Stimulated activated memory B cell treated with anti-CD40 and anti-IgM and Interleukin-4, amounts not matched to agents 10 μg/mL and 1 μg/mL and 100 μg/mL, for 72 hours (primary cell): ENCODE results near the gene ATL1.
"Not testable (repeated sequence)": the region's sequence is repeated elsewhere in the genome, so short reads cannot be mapped to it uniquely, and the experiment has no call there.

ENCODE experiments used
- ATAC-seq: fragments of 150-1000 bp; cut with Tn5 transposase; 2 replicates; pipeline ENCODE4 v1.10.0; 2021
- H3K27ac Mint-ChIP-seq: one replicate; pipeline ENCODE4 v1.8.0; 2022; ENCODE audit warnings: mild to moderate bottlenecking, mixed read lengths
- H3K27me3 Mint-ChIP-seq: one replicate; pipeline ENCODE4 v1.8.0; 2022; ENCODE audit warnings: mixed read lengths
- H3K36me3 Mint-ChIP-seq: one replicate; pipeline ENCODE4 v1.8.0; 2022; ENCODE audit warnings: mixed read lengths
- H3K4me1 Mint-ChIP-seq: one replicate; pipeline ENCODE4 v1.8.0; 2022; ENCODE audit warnings: mixed read lengths
- H3K4me3 Mint-ChIP-seq: one replicate; pipeline ENCODE4 v1.8.0; 2022; ENCODE audit warnings: mild to moderate bottlenecking, moderate library complexity, mixed read lengths
- H3K9me3 Mint-ChIP-seq: one replicate; pipeline ENCODE4 v1.8.0; 2022; ENCODE audit warnings: mixed read lengths

ATL1 gene

GRCh38 chr14:50531595-50532501 lies 28.1 kb upstream of the ATL1 start:
- ATAC-seq = peak; percentile 39
- peaks cover 4% of the 10 kb centered on the region for H3K9me3 Mint-ChIP-seq
- H3K4me1 Mint-ChIP-seq = peaks cover 45% of the 10 kb centered on the region
- peak overlapping the region; percentile 83 for H3K27ac Mint-ChIP-seq
- H3K4me3 Mint-ChIP-seq = peak overlapping the region; percentile 97
- no peaks in the 10 kb centered on the region for H3K27me3 Mint-ChIP-seq
- peaks cover 6% of the 10 kb centered on the region for H3K36me3 Mint-ChIP-seq

GRCh38 chr14:50532502-50533240 lies 27.3 kb upstream of the ATL1 start, which contains the start of gene MAP4K5:
Gene MAP4K5 (minus strand): TSS chr14:50532569. CDS start chr14:50532049, 520 bp downstream.
- Mint-ChIP-seq H3K36me3 (peaks cover 12% of the 10 kb centered on the region), H3K4me1 (peaks cover 45% of the 10 kb centered on the region), H3K27ac (peak within 1 kb of the TSS; percentile 83), H3K27me3 (no peaks in the 10 kb centered on the region), H3K4me3 (peak within 1 kb of the TSS; percentile 97), H3K9me3 (peaks cover 4% of the 10 kb centered on the region)
- peak; percentile 97 for ATAC-seq

DNA sequence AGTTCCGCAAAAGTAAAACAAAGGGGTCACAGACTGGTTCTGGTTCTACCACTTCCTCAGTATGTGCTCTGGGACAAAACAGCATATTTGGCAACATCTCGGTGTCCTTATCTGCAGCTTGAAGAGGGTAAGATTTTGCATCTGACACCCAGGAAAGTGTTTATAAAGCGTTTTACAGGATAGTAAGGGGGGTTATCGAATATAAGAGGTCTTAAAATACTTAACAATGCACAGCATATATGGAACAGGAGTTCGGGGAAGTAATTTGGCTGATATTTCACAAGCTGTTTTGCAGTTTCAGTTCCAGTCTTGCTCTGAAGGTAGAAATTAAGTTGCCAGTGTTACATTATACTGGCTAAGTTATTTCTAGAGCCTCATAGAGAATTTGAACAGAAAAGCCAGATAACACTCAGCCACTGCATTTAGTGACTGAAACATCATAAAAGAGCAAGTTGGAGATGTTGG lies 26.7 kb upstream of the ATL1 start:
- no peaks in the 10 kb centered on the region for H3K27me3 Mint-ChIP-seq

GRCh38 chr14:50533806-50534205 lies 26.1 kb upstream of the ATL1 start:
- Mint-ChIP-seq H3K36me3 (peaks cover 12% of the 10 kb centered on the region), H3K27me3 (no peaks in the 10 kb centered on the region), H3K9me3 (peaks cover 4% of the 10 kb centered on the region), H3K4me3 (no peak overlapping the region), H3K4me1 (peaks cover 39% of the 10 kb centered on the region), H3K27ac (no peak overlapping the region)
- no peak for ATAC-seq

More for the DNA sequence above, 26.7 kb upstream of the ATL1 start:
- H3K27ac Mint-ChIP-seq = peak overlapping the region; percentile 83
- H3K4me1 Mint-ChIP-seq = peaks cover 39% of the 10 kb centered on the region
- H3K4me3 Mint-ChIP-seq = peak overlapping the region; percentile 97
- peaks cover 12% of the 10 kb centered on the region for H3K36me3 Mint-ChIP-seq
- H3K9me3 Mint-ChIP-seq = peaks cover 4% of the 10 kb centered on the region
- ATAC-seq = no peak

- peaks cover 35% of the 10 kb centered on the region for H3K4me1 Mint-ChIP-seq
- H3K36me3 Mint-ChIP-seq = peaks cover 12% of the 10 kb centered on the region
- no peaks in the 10 kb centered on the region for H3K27me3 Mint-ChIP-seq
- no peak overlapping the region for H3K4me3 Mint-ChIP-seq
- H3K27ac Mint-ChIP-seq = no peak overlapping the region
- peaks cover 4% of the 10 kb centered on the region for H3K9me3 Mint-ChIP-seq
- ATAC-seq = no peak
Measured at GRCh38 chr14:50534416-50534815, 25.5 kb upstream of the ATL1 start.

GRCh38 chr14:50534997-50535396 lies 24.9 kb upstream of the ATL1 start:
- ATAC-seq = no peak
- H3K27me3 Mint-ChIP-seq = no peaks in the 10 kb centered on the region
- no peak overlapping the region for H3K4me3 Mint-ChIP-seq
- H3K36me3 Mint-ChIP-seq = peaks cover 12% of the 10 kb centered on the region
- no peak overlapping the region for H3K27ac Mint-ChIP-seq
- peaks cover 4% of the 10 kb centered on the region for H3K9me3 Mint-ChIP-seq
- peaks cover 29% of the 10 kb centered on the region for H3K4me1 Mint-ChIP-seq

DNA sequence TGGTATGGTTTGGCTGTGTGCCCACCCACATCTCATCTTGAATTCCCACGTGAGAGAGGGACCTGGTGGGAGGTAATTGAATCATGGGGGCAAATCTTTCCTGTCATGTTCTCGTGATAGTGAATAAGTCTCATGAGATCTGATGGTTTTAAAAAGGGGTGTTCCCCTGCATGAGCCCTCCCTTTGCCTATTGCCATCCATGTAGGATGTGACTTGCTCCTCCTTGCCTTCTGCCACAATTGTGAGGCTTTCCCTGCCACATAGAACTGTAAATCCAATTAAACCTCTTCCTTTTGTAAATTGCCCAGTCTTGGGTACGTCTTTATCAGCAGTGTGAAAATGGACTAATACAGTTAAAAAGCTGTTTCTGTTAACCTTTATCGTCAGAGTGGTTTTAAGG lies 21.9 kb upstream of the ATL1 start:
- H3K4me3 Mint-ChIP-seq = not testable (repeated sequence)

GRCh38 chr14:50539051-50539450 lies 20.9 kb upstream of the ATL1 start:
- Mint-ChIP-seq H3K4me1 (peaks cover 15% of the 10 kb centered on the region), H3K9me3 (peaks cover 4% of the 10 kb centered on the region), H3K4me3 (no peak overlapping the region), H3K27me3 (no peaks in the 10 kb centered on the region), H3K36me3 (peaks cover 12% of the 10 kb centered on the region), H3K27ac (no peak overlapping the region)
- no peak for ATAC-seq

More for the DNA sequence above, 21.9 kb upstream of the ATL1 start:
- Mint-ChIP-seq H3K36me3 (peaks cover 12% of the 10 kb centered on the region), H3K4me1 (peaks cover 19% of the 10 kb centered on the region)
- ATAC-seq, H3K27ac Mint-ChIP-seq, H3K27me3 Mint-ChIP-seq, H3K9me3 Mint-ChIP-seq: not testable (repeated sequence)

DNA sequence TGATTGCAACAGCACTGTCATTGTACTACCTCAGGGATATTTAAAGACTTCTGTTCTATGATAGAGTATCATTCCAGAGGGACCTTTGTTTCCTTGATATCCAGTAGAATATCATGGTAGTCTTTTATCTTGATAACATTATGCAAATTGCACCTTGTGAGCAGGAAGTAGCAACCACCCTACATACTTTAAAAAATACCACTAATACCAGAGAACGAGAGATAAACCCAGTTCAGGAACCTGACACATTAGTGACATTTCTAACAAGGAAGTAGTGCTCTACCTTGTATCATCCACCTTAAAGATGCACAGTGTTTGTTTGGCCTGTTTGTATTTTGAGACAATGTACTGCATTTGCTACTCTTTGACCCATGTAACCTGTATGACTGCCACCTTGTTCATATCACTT lies 18.8 kb upstream of the ATL1 start:
- Mint-ChIP-seq H3K4me3 (no peak overlapping the region), H3K27me3 (no peaks in the 10 kb centered on the region), H3K27ac (no peak overlapping the region), H3K9me3 (peaks cover 4% of the 10 kb centered on the region), H3K4me1 (peaks cover 15% of the 10 kb centered on the region), H3K36me3 (peaks cover 12% of the 10 kb centered on the region)
- ATAC-seq = peak; percentile 39

DNA sequence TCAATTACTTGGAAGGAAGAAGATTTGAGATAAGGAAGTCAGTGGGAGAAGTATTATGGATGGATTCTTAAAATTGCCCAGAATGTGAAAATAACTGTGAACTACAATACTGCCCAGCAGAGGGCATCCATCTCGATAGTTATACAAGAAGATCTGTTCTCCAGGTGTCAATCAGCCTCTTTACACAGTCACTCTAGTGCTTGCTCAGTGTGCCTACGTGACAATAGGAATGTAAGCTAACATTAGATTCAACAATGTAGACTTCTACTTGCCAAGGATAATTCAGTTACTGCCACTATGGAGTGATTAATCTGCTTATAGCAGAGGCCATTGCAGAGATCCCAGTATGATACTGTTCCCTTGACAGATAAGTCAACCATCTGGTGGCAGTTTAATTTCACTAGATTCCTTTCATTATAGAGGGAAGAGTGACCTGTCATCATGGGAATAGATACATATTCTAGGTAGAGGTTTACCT lies 17.0 kb upstream of the ATL1 start:
- no peak for ATAC-seq
- no peaks in the 10 kb centered on the region for H3K27me3 Mint-ChIP-seq
- H3K36me3 Mint-ChIP-seq = no peaks in the 10 kb centered on the region
- H3K4me1 Mint-ChIP-seq = peaks cover 15% of the 10 kb centered on the region
- no peaks in the 10 kb centered on the region for H3K9me3 Mint-ChIP-seq
- no peak overlapping the region for H3K4me3 Mint-ChIP-seq
- no peak overlapping the region for H3K27ac Mint-ChIP-seq

DNA sequence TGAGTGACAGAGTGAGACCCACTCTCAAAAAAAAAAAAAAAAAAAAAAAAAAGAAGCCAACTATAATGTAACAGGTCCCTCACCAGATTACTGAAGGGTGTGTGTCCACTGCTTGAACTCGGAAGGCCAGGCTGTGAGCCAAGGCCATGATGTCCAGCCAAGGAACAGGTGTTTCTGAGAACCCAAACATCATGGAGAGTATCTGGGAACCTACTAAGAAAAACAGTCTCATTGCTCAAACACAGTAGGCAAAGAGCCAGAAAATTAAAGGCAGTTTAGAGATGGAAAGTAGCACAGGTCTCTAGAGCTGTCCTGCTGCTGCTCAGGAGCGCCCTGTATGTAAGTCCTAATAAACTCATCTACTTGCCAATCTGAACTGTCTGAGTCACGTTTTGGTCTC lies 15.0 kb upstream of the ATL1 start:
- Mint-ChIP-seq H3K27me3 (no peaks in the 10 kb centered on the region), H3K36me3 (no peaks in the 10 kb centered on the region), H3K4me3 (no peak overlapping the region), H3K4me1 (peaks cover 15% of the 10 kb centered on the region), H3K27ac (no peak overlapping the region), H3K9me3 (no peaks in the 10 kb centered on the region)
- no peak for ATAC-seq

GRCh38 chr14:50545618-50546017 lies 14.3 kb upstream of the ATL1 start:
- peaks cover 2% of the 10 kb centered on the region for H3K27me3 Mint-ChIP-seq
- H3K4me3 Mint-ChIP-seq = no peak overlapping the region
- no peak overlapping the region for H3K27ac Mint-ChIP-seq
- no peak for ATAC-seq
- no peaks in the 10 kb centered on the region for H3K9me3 Mint-ChIP-seq
- peaks cover 15% of the 10 kb centered on the region for H3K4me1 Mint-ChIP-seq
- no peaks in the 10 kb centered on the region for H3K36me3 Mint-ChIP-seq

DNA sequence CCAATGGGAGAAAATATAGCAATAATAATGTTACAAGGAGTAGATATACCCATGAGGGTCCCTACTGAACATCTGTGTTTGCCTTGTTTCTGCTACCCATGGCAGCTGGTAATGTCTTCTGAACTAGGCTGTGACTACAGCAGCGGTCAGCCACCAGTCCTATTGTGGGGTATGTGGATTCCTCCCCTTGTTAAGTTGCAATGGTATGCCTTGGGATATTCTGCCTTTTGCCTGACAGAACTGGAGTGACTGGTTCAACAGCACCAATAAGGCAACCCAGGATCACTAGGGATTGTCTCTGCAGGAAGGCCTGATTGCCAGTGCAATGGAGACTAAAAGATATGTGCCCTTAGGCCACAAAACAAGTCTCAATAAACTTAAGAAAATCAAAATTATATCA lies 9.7 kb upstream of the ATL1 start:
- no peaks in the 10 kb centered on the region for H3K36me3 Mint-ChIP-seq
- H3K27me3 Mint-ChIP-seq = peaks cover 48% of the 10 kb centered on the region
- ATAC-seq = no peak
- H3K4me1 Mint-ChIP-seq = peaks cover 7% of the 10 kb centered on the region
- H3K9me3 Mint-ChIP-seq = no peaks in the 10 kb centered on the region
- H3K4me3 Mint-ChIP-seq = no peak overlapping the region
- H3K27ac Mint-ChIP-seq = no peak overlapping the region

DNA sequence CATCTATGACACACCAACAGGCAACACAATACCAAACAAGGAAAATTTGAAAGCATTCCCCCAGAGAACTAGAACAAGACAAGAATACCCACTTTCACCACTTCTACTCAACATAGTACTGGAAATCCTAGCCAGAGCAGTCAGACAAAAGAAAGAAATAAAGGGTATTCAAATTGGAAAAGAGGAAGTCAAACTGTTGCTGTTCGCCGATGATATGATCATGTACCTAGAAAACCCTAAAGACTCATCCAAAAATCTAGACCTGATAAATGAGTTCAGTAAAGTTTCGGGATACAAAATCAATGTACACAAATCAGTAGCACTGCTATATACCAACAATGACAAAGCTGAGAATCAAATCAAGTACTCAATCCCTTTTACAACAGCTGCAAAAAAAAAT lies 8.1 kb upstream of the ATL1 start:
- H3K9me3 Mint-ChIP-seq = no peaks in the 10 kb centered on the region
- no peak for ATAC-seq
- H3K4me3 Mint-ChIP-seq = no peak overlapping the region
- peaks cover 64% of the 10 kb centered on the region for H3K27me3 Mint-ChIP-seq
- H3K27ac Mint-ChIP-seq = no peak overlapping the region
- H3K4me1 Mint-ChIP-seq = peaks cover 7% of the 10 kb centered on the region
- H3K36me3 Mint-ChIP-seq = no peaks in the 10 kb centered on the region

DNA sequence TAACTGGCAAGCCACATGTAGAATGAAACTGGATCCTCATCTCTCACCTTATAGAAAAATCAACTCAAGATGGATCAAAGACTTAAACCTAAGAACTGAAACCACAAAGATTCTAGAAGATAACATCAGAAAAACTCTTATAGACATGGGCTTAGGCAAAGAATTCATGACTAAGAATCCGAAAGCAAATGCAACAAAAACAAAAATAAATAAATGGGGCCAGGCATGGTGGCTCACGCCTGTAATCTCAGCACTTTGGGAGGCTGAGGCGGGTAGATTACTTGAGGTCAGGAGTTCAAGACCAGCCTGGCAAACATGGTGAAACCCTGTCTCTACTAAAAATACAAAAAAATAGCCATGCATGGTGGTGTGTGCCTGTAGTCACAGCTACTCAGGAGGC lies 7.1 kb upstream of the ATL1 start:
- H3K4me1 Mint-ChIP-seq, H3K36me3 Mint-ChIP-seq, ATAC-seq, H3K4me3 Mint-ChIP-seq, H3K27ac Mint-ChIP-seq, H3K9me3 Mint-ChIP-seq: not testable (repeated sequence)
- peaks cover 73% of the 10 kb centered on the region for H3K27me3 Mint-ChIP-seq
